Measurements from ENCODE around the gene PDXK. TPM values are rescaled to one million over a fixed set of nuclear protein-coding genes. Genes with fewer than 3 reads are reported as not detected.

PDXK gene
- total RNA-seq, 1 donor from 2014 or later = 81.1 TPM

- Mint-ChIP-seq H3K4me3 (no peak overlapping the region), H3K4me1 (peaks cover 4% of the 10 kb centered on the region), H3K36me3 (peaks cover 19% of the 10 kb centered on the region), H3K9me3 (no peaks in the 10 kb centered on the region), H3K27ac (no peak overlapping the region), H3K27me3 (ENCODE audit: low read depth) (no peaks in the 10 kb centered on the region)
- no peak for TF ChIP-seq CTCF (IDR thresholded peaks at IDR 0.05; ENCODE audit: unreplicated experiment)
- DNase-seq (ENCODE audit: low spot score in 2 of 2, unreplicated experiment in 2 of 2) = no peak
These were observed 34.5 kb downstream of the PDXK start for GRCh38 chr21:43753439-43753799.

- Mint-ChIP-seq H3K36me3 (peaks cover 19% of the 10 kb centered on the region), H3K27ac (no peak overlapping the region), H3K4me3 (no peak overlapping the region), H3K27me3 (ENCODE audit: low read depth) (no peaks in the 10 kb centered on the region), H3K9me3 (no peaks in the 10 kb centered on the region), H3K4me1 (peaks cover 4% of the 10 kb centered on the region)
- no peak for TF ChIP-seq CTCF (IDR thresholded peaks at IDR 0.05; ENCODE audit: unreplicated experiment)
- no peak for DNase-seq (ENCODE audit: low spot score in 2 of 2, unreplicated experiment in 2 of 2)
These were observed 36.2 kb downstream of the PDXK start for GRCh38 chr21:43754948-43755781.

GRCh38 chr21:43755820-43756594 lies 37.1 kb downstream of the PDXK start:
- no peak for TF ChIP-seq CTCF (IDR thresholded peaks at IDR 0.05; ENCODE audit: unreplicated experiment)
- Mint-ChIP-seq H3K4me1 (peaks cover 4% of the 10 kb centered on the region), H3K4me3 (no peak overlapping the region), H3K27me3 (ENCODE audit: low read depth) (no peaks in the 10 kb centered on the region), H3K27ac (no peak overlapping the region), H3K9me3 (no peaks in the 10 kb centered on the region), H3K36me3 (peaks cover 14% of the 10 kb centered on the region)
- no peak for DNase-seq (ENCODE audit: low spot score in 2 of 2, unreplicated experiment in 2 of 2)

- peaks cover 15% of the 10 kb centered on the region for H3K36me3 Mint-ChIP-seq
- no peaks in the 10 kb centered on the region for H3K27me3 Mint-ChIP-seq (ENCODE audit: low read depth)
- TF ChIP-seq CTCF (IDR thresholded peaks at IDR 0.05; ENCODE audit: unreplicated experiment) = no peak
- H3K4me1 Mint-ChIP-seq = peaks cover 4% of the 10 kb centered on the region
- peak overlapping the region; percentile 78 for H3K27ac Mint-ChIP-seq
- no peak for DNase-seq (ENCODE audit: low spot score in 2 of 2, unreplicated experiment in 2 of 2)
- no peak overlapping the region for H3K4me3 Mint-ChIP-seq
- H3K9me3 Mint-ChIP-seq = no peaks in the 10 kb centered on the region
These were observed 38.7 kb downstream of the PDXK start for GRCh38 chr21:43757601-43758000.

DNA sequence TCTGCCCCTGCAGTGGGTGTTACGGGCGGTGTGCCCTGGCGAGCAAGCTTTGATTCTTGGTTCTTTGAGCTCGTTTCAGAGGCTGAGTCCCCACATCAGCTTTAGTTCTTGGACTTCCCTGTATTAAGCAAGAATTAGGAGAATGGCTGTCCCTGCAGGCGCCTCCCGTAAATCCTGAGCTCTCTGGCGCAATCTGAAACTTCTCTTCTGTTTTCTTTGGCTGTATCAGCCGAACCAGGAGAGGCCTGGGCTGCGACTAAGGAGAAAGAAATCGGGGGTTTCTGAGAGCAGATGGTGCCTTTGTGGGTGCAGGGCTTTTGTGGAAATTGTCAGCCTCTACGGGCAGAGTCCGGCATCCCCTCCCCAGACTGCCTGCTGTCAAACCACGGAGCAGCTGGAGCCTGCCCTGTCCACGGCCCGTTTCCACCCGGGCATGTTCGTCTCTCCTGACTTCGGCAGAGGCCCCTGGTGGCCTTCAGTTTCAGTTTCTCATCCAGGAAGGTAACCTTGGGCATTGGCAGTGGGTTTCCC lies 39.2 kb downstream of the PDXK start:
- peak overlapping the region; percentile 78 for H3K27ac Mint-ChIP-seq
- H3K9me3 Mint-ChIP-seq = no peaks in the 10 kb centered on the region
- no peaks in the 10 kb centered on the region for H3K27me3 Mint-ChIP-seq (ENCODE audit: low read depth)
- TF ChIP-seq CTCF (IDR thresholded peaks at IDR 0.05; ENCODE audit: unreplicated experiment) = no peak
- peaks cover 18% of the 10 kb centered on the region for H3K36me3 Mint-ChIP-seq
- H3K4me3 Mint-ChIP-seq = no peak overlapping the region
- no peak for DNase-seq (ENCODE audit: low spot score in 2 of 2, unreplicated experiment in 2 of 2)
- H3K4me1 Mint-ChIP-seq = peaks cover 4% of the 10 kb centered on the region
